ENCODE data around the gene NEK5. TPM values are rescaled to one million over a fixed set of nuclear protein-coding genes. Genes with fewer than 3 reads are reported as not detected.

NEK5 gene
- total and polyA plus RNA-seq, 8 donors, result 0.05 to 4.0 (median 0.52) TPM; not detected in 4

DNA sequence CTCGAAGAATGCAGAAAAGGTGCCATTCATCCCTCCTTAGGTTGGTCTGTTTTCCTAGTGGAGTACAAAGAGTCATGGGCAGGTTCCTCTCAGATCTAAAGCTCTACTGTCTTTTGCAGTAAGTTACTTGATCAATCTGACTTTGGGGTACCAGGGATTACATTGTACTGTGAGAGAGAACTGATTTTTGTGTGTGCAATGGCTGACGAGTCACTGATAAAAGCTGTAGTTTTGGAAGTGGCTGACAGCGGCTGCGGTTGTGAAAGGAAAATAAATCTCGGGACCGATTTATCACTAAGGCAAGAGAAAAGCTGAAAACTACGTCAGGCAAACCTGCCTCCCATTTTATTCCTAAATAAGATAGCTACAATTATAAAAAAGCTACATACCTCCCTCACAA lies 77.5 kb downstream of the NEK5 start:
- DNase-seq, result peak in 1 of 2 donors; percentile 7
- intact Hi-C loops (cut with DNase I; ENCODE audit: low total_unique reads), result no loop called here
- H3K4me1 ChIP-seq, result no peaks in the 10 kb centered on the region
- H3K9me3 ChIP-seq, result peaks cover 0 to 31% (median 7%) of the 10 kb centered on the region in 4 donors
- no peak overlapping the region for H3K27ac ChIP-seq
- TF ChIP-seq EP300 (IDR thresholded peaks at IDR 0.05) (no peak), POLR2A (IDR thresholded peaks at IDR 0.05) (no peak), POLR2AphosphoS5 (IDR thresholded peaks at IDR 0.05) (no peak)
- TF ChIP-seq, protein P1, sequence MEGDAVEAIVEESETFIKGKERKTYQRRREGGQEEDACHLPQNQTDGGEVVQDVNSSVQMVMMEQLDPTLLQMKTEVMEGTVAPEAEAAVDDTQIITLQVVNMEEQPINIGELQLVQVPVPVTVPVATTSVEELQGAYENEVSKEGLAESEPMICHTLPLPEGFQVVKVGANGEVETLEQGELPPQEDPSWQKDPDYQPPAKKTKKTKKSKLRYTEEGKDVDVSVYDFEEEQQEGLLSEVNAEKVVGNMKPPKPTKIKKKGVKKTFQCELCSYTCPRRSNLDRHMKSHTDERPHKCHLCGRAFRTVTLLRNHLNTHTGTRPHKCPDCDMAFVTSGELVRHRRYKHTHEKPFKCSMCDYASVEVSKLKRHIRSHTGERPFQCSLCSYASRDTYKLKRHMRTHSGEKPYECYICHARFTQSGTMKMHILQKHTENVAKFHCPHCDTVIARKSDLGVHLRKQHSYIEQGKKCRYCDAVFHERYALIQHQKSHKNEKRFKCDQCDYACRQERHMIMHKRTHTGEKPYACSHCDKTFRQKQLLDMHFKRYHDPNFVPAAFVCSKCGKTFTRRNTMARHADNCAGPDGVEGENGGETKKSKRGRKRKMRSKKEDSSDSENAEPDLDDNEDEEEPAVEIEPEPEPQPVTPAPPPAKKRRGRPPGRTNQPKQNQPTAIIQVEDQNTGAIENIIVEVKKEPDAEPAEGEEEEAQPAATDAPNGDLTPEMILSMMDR (IDR thresholded peaks at IDR 0.05), result no peak
- WGBS, 5 donors, result 35 to 64% (median 51%) methylated on average over 7 of the region's 7 CpGs
- no peaks in the 10 kb centered on the region for H3K27me3 ChIP-seq
- H3K36me3 ChIP-seq, result no peaks in the 10 kb centered on the region
- no peak overlapping the region for H3K4me3 ChIP-seq

GRCh38 chr13:52048516-52048915 lies 80.4 kb downstream of the NEK5 start:
- no peak overlapping the region for H3K27ac ChIP-seq
- WGBS, 5 donors, result 50 to 88% (median 79%) methylated on average over 2 of the region's 2 CpGs
- peaks cover 0 to 22% (median 6%) of the 10 kb centered on the region in 4 donors for H3K9me3 ChIP-seq
- intact Hi-C loops (cut with DNase I; ENCODE audit: low total_unique reads), result no loop called here
- no peak overlapping the region for H3K4me3 ChIP-seq
- H3K4me1 ChIP-seq, result no peaks in the 10 kb centered on the region
- no peaks in the 10 kb centered on the region for H3K27me3 ChIP-seq
- TF ChIP-seq, protein P1 (IDR thresholded peaks at IDR 0.05), result no peak
- TF ChIP-seq EP300 (IDR thresholded peaks at IDR 0.05) (no peak), POLR2A (IDR thresholded peaks at IDR 0.05) (no peak), POLR2AphosphoS5 (IDR thresholded peaks at IDR 0.05) (no peak)
- H3K36me3 ChIP-seq, result peaks cover 0 to 9% (median 0%) of the 10 kb centered on the region in 4 donors
- no peak for DNase-seq

DNA sequence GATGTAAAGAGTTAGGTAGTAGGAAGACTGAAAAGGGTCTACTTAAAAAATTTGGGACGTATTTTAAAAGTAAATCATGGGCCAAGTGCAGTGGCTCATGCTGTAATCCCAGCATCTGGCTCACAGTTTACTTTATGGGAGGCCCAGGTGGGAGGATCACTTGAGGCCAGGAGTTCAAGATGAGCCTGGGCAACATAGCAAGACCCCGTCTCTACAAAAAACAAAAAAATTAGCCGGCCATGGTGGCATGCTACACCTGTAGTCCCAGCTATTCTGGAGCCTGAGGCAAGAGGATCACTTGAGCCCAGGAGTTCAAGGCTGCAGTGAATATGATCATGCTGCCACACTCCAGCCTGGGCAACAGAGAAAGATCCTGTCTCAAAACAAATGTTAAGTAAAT lies 81.4 kb downstream of the NEK5 start:
- H3K27me3 ChIP-seq, result no peaks in the 10 kb centered on the region
- no peak for DNase-seq
- no peak overlapping the region for H3K27ac ChIP-seq
- no peak overlapping the region for H3K4me3 ChIP-seq
- H3K4me1 ChIP-seq, result no peaks in the 10 kb centered on the region
- peaks cover 0 to 12% (median 4%) of the 10 kb centered on the region in 4 donors for H3K9me3 ChIP-seq
- 81 to 94% (median 91%) methylated on average over 3 of the region's 3 CpGs for WGBS, 5 donors
- peaks cover 0 to 9% (median 0%) of the 10 kb centered on the region in 4 donors for H3K36me3 ChIP-seq
- intact Hi-C loops (cut with DNase I; ENCODE audit: low total_unique reads), result no loop called here
- TF ChIP-seq EP300 (IDR thresholded peaks at IDR 0.05), result no peak
- TF ChIP-seq, protein P1 (IDR thresholded peaks at IDR 0.05), result no peak
- no peak for TF ChIP-seq POLR2AphosphoS5 (IDR thresholded peaks at IDR 0.05)
- no peak for TF ChIP-seq POLR2A (IDR thresholded peaks at IDR 0.05)

- H3K9me3 ChIP-seq, result no peaks in the 10 kb centered on the region
- DNase-seq, result no peak
- peaks cover 0 to 9% (median 0%) of the 10 kb centered on the region in 4 donors for H3K36me3 ChIP-seq
- intact Hi-C loops (cut with DNase I; ENCODE audit: low total_unique reads), result no loop called here
- no peaks in the 10 kb centered on the region for H3K27me3 ChIP-seq
- H3K4me1 ChIP-seq, result no peaks in the 10 kb centered on the region
- 74 to 98% (median 91%) methylated on average over 3 of the region's 3 CpGs for WGBS, 5 donors
- no peak for TF ChIP-seq EP300 (IDR thresholded peaks at IDR 0.05)
- no peak for TF ChIP-seq POLR2A (IDR thresholded peaks at IDR 0.05)
- no peak for TF ChIP-seq POLR2AphosphoS5 (IDR thresholded peaks at IDR 0.05)
- TF ChIP-seq, protein P1 (IDR thresholded peaks at IDR 0.05), result no peak
- H3K27ac ChIP-seq, result no peak overlapping the region
- H3K4me3 ChIP-seq, result no peak overlapping the region
Observed at GRCh38 chr13:52043675-52044074, 85.2 kb downstream of the NEK5 start.

Measured in stomach (tissue), 9 donors.